Natural killer cell (primary cell): ENCODE measurements around the gene TGM3. TPM values are rescaled to one million over a fixed set of nuclear protein-coding genes. Genes with fewer than 3 reads are reported as not detected.

Experiments
- ATAC-seq, 3 donors: fragments of 150-1000 bp in 2 of 3; fragments of 200-7000 bp in 1 of 3; cut with Tn5 transposase; 1 replicate in 1 of 3; 2 replicates in 2 of 3; pipeline ENCODE4 v1.10.0; 2021; ENCODE audit warnings: mild to moderate bottlenecking in 2 of 3, moderate library complexity in 2 of 3
- DNase-seq, 2 donors: peaks; one replicate each; pipeline versions ENCODE4 v3.0.0 to v3.0.0-alpha.2; 2013 to 2021; ENCODE audit warnings: mixed read lengths in 1 of 2
- H3K27ac ChIP-seq: one replicate; pipeline ENCODE4 v1.5.1; 2013; ENCODE audit warnings: mild to moderate bottlenecking, low read length
- H3K27me3 ChIP-seq: one replicate; pipeline ENCODE4 v1.6.1; 2013; ENCODE audit warnings: low read length; ENCODE audit not compliant: control insufficient read depth, insufficient read depth
- H3K36me3 ChIP-seq: one replicate; pipeline ENCODE4 v1.6.1; 2013; ENCODE audit warnings: low read length; ENCODE audit not compliant: control insufficient read depth, insufficient read depth
- H3K4me1 ChIP-seq: one replicate; pipeline ENCODE4 v1.6.1; 2013; ENCODE audit warnings: low read length; ENCODE audit not compliant: control insufficient read depth, insufficient read depth
- H3K4me3 ChIP-seq: one replicate; pipeline ENCODE4 v1.5.1; 2013; ENCODE audit warnings: low read length
- H3K9me3 ChIP-seq: one replicate; pipeline ENCODE4 v1.6.1; 2013; ENCODE audit warnings: low read length; ENCODE audit not compliant: control insufficient read depth, insufficient read depth
- H3K27ac Mint-ChIP-seq, 2 donors: one replicate each; pipeline ENCODE4 v1.8.0; 2022; ENCODE audit warnings: mild to moderate bottlenecking in 2 of 2, mixed read lengths in 2 of 2, moderate library complexity in 1 of 2
- H3K27me3 Mint-ChIP-seq, 2 donors: one replicate each; pipeline ENCODE4 v1.8.0; 2022; ENCODE audit warnings: low read depth in 2 of 2, mixed read lengths in 2 of 2
- H3K36me3 Mint-ChIP-seq: one replicate; pipeline ENCODE4 v1.8.0; 2022; ENCODE audit warnings: mixed read lengths
- H3K4me1 Mint-ChIP-seq, 2 donors: one replicate each; pipeline ENCODE4 v1.8.0; 2022; ENCODE audit warnings: mixed read lengths in 2 of 2
- H3K4me3 Mint-ChIP-seq: one replicate; pipeline ENCODE4 v1.8.0; 2022; ENCODE audit warnings: mild to moderate bottlenecking, moderate library complexity, mixed read lengths
- H3K9me3 Mint-ChIP-seq, 2 donors: one replicate each; pipeline ENCODE4 v1.8.0; 2022; ENCODE audit warnings: mixed read lengths in 2 of 2
- WGBS: methylation state at CpG from one replicate; pipeline ENCODE4 v1.1.7; 2013; ENCODE audit warnings: missing lambda C conversion rate; ENCODE audit not compliant: insufficient coverage; 5-methylcytosine and 5-hydroxymethylcytosine counted together
- intact Hi-C: fragments of 100-400 bp; cut with micrococcal nuclease; formaldehyde crosslinking; loops from one replicate; pipeline ENCODE4 v1.14.2; 2022
- total RNA-seq, 4 donors: library from RNA; stranded (reverse); fragments of 120-200 nt in 1 of 4; gene quantifications; one replicate each; pipeline versions ENCODE4 v1.2.3 to v1.2.4, GENCODE V29; 2013 to 2022
- TF ChIP-seq, protein P1 (sequence below): fragments of 200-600 bp; IDR thresholded peaks from one replicate; pipeline ENCODE4 v1.8.0; 2022; ENCODE audit warnings: antibody characterized with exemption

Gene TGM3
- total RNA-seq, 3 donors from 2014 or later (not counting 1 experiment from before 2014, with no cell fraction given): not detected

DNA sequence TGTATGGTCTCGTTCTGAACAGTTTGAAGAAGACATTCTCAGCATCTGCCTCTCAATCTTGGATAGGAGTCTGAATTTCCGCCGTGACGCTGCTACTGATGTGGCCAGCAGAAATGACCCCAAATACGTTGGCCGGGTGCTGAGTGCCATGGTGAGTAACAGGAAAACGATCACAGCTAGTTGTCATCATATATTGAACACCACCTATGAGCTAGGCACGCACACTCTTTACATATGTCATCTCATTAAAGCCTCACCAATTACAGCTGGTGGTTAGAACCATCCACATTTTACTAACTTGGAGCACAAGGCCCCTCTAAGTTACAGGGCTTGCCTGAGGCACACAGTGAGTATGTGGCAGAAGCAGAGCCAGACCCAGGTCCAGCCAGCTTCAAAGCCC is 17.1 kb downstream of the TGM3 start:
- H3K9me3 ChIP-seq: no peaks in the 10 kb centered on the region
- H3K27me3 ChIP-seq: no peaks in the 10 kb centered on the region
- DNase-seq (no peak), ATAC-seq (no peak)
- WGBS: 85% methylated on average over 8 of the region's 8 CpGs
- intact Hi-C loops: no loop called here
- TF ChIP-seq, protein P1, sequence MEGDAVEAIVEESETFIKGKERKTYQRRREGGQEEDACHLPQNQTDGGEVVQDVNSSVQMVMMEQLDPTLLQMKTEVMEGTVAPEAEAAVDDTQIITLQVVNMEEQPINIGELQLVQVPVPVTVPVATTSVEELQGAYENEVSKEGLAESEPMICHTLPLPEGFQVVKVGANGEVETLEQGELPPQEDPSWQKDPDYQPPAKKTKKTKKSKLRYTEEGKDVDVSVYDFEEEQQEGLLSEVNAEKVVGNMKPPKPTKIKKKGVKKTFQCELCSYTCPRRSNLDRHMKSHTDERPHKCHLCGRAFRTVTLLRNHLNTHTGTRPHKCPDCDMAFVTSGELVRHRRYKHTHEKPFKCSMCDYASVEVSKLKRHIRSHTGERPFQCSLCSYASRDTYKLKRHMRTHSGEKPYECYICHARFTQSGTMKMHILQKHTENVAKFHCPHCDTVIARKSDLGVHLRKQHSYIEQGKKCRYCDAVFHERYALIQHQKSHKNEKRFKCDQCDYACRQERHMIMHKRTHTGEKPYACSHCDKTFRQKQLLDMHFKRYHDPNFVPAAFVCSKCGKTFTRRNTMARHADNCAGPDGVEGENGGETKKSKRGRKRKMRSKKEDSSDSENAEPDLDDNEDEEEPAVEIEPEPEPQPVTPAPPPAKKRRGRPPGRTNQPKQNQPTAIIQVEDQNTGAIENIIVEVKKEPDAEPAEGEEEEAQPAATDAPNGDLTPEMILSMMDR: no peak
- no peak overlapping the region for H3K27ac Mint-ChIP-seq
- H3K4me3 ChIP-seq: no peak overlapping the region
- no peaks in the 10 kb centered on the region for H3K4me1 Mint-ChIP-seq
- no peak overlapping the region for H3K4me3 Mint-ChIP-seq
- no peaks in the 10 kb centered on the region for H3K36me3 ChIP-seq
- H3K9me3 Mint-ChIP-seq: no peaks in the 10 kb centered on the region
- H3K27ac ChIP-seq: no peak overlapping the region
- peaks cover 1 to 2% of the 10 kb centered on the region in 2 donors for H3K27me3 Mint-ChIP-seq
- no peaks in the 10 kb centered on the region for H3K36me3 Mint-ChIP-seq
- no peaks in the 10 kb centered on the region for H3K4me1 ChIP-seq

DNA sequence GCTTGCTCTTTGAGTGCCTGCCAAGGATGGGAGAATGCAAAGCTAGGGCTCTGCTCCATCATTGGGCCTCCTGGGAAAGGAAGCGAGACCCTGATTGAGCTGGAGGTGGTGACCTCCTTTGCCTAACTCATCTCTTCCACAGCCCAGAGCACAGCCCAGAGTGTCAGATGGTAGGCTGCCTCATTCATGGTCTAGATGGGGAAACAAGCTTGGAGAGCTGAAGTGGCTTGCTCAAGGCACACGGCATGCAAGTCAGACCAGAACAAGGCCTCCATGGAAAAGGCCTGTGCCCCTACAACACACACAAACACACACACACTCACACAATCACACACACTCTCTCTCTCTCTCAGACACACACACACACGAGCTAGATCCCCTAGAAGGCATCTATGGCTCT is 17.5 kb downstream of the TGM3 start:
- no peak for DNase-seq
- Histone ChIP-seq H3K36me3 (no peaks in the 10 kb centered on the region), H3K27ac (no peak overlapping the region), H3K4me3 (no peak overlapping the region), H3K27me3 (no peaks in the 10 kb centered on the region), H3K4me1 (no peaks in the 10 kb centered on the region), H3K9me3 (no peaks in the 10 kb centered on the region)
- no peak for ATAC-seq
- intact Hi-C loops: no loop called here
- TF ChIP-seq, protein P1: no peak
- no peak overlapping the region for H3K4me3 Mint-ChIP-seq
- WGBS: 81% methylated on average over 3 of the region's 3 CpGs
- no peaks in the 10 kb centered on the region for H3K4me1 Mint-ChIP-seq
- H3K27ac Mint-ChIP-seq: no peak overlapping the region
- H3K36me3 Mint-ChIP-seq: no peaks in the 10 kb centered on the region
- H3K9me3 Mint-ChIP-seq: no peaks in the 10 kb centered on the region
- peaks cover 0 to 2% of the 10 kb centered on the region in 2 donors for H3K27me3 Mint-ChIP-seq

DNA sequence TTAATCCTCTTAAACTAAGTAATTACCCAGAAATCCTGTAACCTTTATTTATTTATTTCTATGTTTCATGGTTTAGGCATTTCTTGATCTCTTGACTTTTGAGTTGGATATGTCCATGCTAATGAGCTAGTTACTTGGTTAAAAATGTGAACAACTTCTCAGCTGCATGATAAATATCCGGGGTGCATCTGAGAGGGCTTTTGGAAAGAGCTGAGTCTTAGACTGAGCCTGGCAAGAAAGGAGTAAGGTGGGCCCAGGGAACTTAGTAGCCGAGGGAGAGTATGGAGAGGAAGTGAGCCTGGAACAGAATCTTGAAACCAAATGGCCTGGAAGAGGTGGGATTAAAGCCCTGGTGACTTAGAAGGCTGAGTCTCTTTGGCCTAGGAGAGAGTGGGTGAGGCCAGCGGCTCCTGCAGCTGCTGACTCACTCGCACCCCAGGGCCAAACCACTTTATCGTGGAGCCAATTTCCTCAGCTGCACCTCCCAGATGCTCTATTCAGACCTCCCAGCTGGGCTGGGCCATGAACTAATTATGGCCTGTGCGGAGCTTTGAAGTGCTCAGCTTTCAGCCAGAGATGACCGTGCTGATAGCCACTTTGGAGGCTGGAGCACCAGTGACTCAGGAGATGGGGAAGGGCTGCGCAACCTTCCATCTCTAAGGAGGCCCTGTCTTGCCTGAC is 19.1 kb downstream of the TGM3 start:
- TF ChIP-seq, protein P1: no peak
- H3K27ac ChIP-seq: no peak overlapping the region
- no peaks in the 10 kb centered on the region for H3K36me3 ChIP-seq
- peaks cover 7 to 8% of the 10 kb centered on the region in 2 donors for H3K27me3 Mint-ChIP-seq
- H3K9me3 Mint-ChIP-seq: peaks cover 0 to 2% of the 10 kb centered on the region in 2 donors
- no peak overlapping the region for H3K27ac Mint-ChIP-seq
- ATAC-seq (no peak), DNase-seq (no peak)
- H3K4me3 Mint-ChIP-seq: no peak overlapping the region
- intact Hi-C loops: no loop called here
- H3K36me3 Mint-ChIP-seq: no peaks in the 10 kb centered on the region
- no peaks in the 10 kb centered on the region for H3K4me1 Mint-ChIP-seq
- peaks cover 2% of the 10 kb centered on the region for H3K27me3 ChIP-seq
- no peaks in the 10 kb centered on the region for H3K9me3 ChIP-seq
- H3K4me3 ChIP-seq: no peak overlapping the region
- 73% methylated on average over 8 of the region's 8 CpGs for WGBS
- H3K4me1 ChIP-seq: no peaks in the 10 kb centered on the region

DNA sequence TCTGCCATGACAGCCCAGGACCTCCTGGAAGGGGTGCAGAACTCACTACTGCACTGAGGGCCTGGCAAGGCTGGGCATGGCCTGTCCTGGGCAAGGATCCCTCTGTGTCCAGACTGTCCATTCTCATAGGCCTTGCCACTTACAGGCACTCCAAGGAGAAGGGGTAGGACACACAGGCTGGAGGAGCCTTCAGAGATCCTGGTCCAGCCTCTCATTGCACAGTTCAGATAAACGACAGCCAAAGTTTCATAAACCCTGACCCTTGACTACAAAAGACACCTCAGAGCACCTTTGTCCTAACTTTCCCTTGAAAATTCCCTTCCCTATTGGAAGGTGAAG is 19.6 kb downstream of the TGM3 start:
- Histone ChIP-seq H3K27me3 (peaks cover 2% of the 10 kb centered on the region), H3K4me1 (no peaks in the 10 kb centered on the region), H3K9me3 (no peaks in the 10 kb centered on the region), H3K27ac (no peak overlapping the region), H3K4me3 (no peak overlapping the region), H3K36me3 (no peaks in the 10 kb centered on the region)
- H3K27ac Mint-ChIP-seq: no peak overlapping the region
- no peaks in the 10 kb centered on the region for H3K36me3 Mint-ChIP-seq
- peaks cover 7 to 8% of the 10 kb centered on the region in 2 donors for H3K27me3 Mint-ChIP-seq
- H3K4me1 Mint-ChIP-seq: no peaks in the 10 kb centered on the region
- DNase-seq (no peak), ATAC-seq (no peak)
- H3K9me3 Mint-ChIP-seq: peaks cover 0 to 2% of the 10 kb centered on the region in 2 donors
- no peak overlapping the region for H3K4me3 Mint-ChIP-seq
- intact Hi-C loops: no loop called here
- WGBS: 86% methylated on average over 1 of the region's 1 CpG
- TF ChIP-seq, protein P1: no peak
